Mesothelial cell of epicardium (in vitro differentiated cells): ENCODE data around the gene UGT1A9. TPM values are rescaled to one million over a fixed set of nuclear protein-coding genes. Genes with fewer than 3 reads are reported as not detected.

ENCODE experiments used
- DNase-seq, 2 experiments: peaks; one replicate each; pipeline ENCODE4 v3.0.0; 2021; ENCODE audit warnings: low spot score in 2 of 2; ENCODE audit not compliant: unreplicated experiment in 2 of 2
- H3K27ac Mint-ChIP-seq: 2 replicates; pipeline ENCODE4 v1.8.0; 2021; ENCODE audit warnings: mixed read lengths
- H3K27me3 Mint-ChIP-seq: 2 replicates; pipeline ENCODE4 v1.8.0; 2021; ENCODE audit warnings: low read depth, mixed read lengths
- H3K36me3 Mint-ChIP-seq: 2 replicates; pipeline ENCODE4 v1.8.0; 2021; ENCODE audit warnings: mixed read lengths
- H3K4me1 Mint-ChIP-seq: 2 replicates; pipeline ENCODE4 v1.8.0; 2021; ENCODE audit warnings: mixed read lengths
- H3K4me3 Mint-ChIP-seq: 2 replicates; pipeline ENCODE4 v1.8.0; 2021; ENCODE audit warnings: mild to moderate bottlenecking, moderate library complexity, mixed read lengths
- H3K9me3 Mint-ChIP-seq: 2 replicates; pipeline ENCODE4 v1.8.0; 2021; ENCODE audit warnings: mixed read lengths
- total RNA-seq: library from RNA; stranded (reverse); gene quantifications from 3 replicates; pipeline ENCODE4 v1.2.1, GENCODE V29; 2021
- TF ChIP-seq, protein P1 (sequence below): fragments of 200-600 bp; sonication (generic); IDR thresholded peaks from one replicate; pipeline ENCODE4 v1.5.0; 2021; ENCODE audit warnings: antibody characterized with exemption; ENCODE audit not compliant: unreplicated experiment

UGT1A9 gene
- total RNA-seq, 1 donor from 2014 or later, result not detected

DNA sequence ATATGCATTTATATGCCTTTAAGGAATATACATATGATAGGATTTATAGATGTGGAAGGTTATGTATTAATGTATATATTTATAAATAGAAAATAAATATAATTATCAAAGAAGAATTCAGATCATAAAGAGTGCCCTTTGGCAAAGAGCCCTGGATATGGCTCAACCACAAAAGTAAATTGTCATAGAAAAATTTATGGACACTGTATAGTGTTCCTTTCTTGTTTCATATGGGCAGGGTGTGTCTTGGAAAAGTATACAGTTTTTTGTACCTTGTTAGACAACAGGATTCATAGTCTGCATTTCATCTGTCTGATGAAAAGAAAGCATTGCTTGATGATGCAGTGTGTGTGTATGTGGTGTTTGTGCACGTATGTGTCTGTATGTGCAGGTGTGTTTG is 12.9 kb downstream of the UGT1A9 start:
- Mint-ChIP-seq H3K4me3 (no peak overlapping the region), H3K27me3 (peaks cover 33% of the 10 kb centered on the region), H3K4me1 (peaks cover 2% of the 10 kb centered on the region), H3K9me3 (peaks cover 4% of the 10 kb centered on the region), H3K36me3 (no peaks in the 10 kb centered on the region), H3K27ac (no peak overlapping the region)
- TF ChIP-seq, protein P1, sequence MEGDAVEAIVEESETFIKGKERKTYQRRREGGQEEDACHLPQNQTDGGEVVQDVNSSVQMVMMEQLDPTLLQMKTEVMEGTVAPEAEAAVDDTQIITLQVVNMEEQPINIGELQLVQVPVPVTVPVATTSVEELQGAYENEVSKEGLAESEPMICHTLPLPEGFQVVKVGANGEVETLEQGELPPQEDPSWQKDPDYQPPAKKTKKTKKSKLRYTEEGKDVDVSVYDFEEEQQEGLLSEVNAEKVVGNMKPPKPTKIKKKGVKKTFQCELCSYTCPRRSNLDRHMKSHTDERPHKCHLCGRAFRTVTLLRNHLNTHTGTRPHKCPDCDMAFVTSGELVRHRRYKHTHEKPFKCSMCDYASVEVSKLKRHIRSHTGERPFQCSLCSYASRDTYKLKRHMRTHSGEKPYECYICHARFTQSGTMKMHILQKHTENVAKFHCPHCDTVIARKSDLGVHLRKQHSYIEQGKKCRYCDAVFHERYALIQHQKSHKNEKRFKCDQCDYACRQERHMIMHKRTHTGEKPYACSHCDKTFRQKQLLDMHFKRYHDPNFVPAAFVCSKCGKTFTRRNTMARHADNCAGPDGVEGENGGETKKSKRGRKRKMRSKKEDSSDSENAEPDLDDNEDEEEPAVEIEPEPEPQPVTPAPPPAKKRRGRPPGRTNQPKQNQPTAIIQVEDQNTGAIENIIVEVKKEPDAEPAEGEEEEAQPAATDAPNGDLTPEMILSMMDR, result no peak
- DNase-seq, result no peak

DNA sequence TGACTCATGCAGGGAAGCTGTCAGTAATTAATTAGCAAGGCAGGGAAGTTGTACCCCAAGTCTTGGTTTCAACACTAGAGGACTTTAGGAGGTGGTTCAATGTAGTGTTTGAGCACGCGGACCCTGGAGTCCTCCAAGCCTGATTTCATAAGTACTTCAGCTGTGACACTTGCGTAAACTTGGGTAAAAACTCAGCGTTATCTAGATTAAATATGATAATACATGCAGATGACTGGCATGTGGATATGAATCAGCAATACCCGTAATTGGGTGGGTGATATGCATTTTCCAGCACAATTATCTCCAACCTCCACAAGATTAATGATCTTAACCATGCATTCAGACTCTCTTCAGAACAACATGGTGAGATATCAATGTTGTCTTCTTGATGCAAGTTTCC is 15.2 kb downstream of the UGT1A9 start:
- H3K36me3 Mint-ChIP-seq, result no peaks in the 10 kb centered on the region
- H3K27ac Mint-ChIP-seq, result no peak overlapping the region
- H3K9me3 Mint-ChIP-seq, result peaks cover 4% of the 10 kb centered on the region
- no peak overlapping the region for H3K4me3 Mint-ChIP-seq
- peaks cover 2% of the 10 kb centered on the region for H3K4me1 Mint-ChIP-seq
- H3K27me3 Mint-ChIP-seq, result peaks cover 24% of the 10 kb centered on the region
- no peak for DNase-seq
- TF ChIP-seq, protein P1, result no peak

DNA sequence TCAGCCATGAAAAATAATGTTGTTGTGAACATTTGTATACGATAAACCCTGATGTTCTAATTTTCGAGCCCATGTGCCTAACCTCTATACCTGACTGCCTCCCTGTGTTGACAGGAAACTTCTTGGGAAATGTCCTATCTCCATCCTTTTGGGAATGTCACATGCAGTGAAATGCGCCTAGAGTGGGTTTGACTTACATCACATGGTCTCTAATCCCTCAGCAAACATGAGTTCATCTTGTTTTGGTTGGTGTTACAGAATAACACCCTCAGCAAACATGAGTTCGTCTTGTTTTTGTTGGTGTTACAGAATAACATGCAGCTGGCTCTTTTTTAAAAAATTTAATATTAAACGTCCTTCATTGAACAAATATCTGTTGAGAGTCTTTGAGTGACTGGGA is 16.6 kb downstream of the UGT1A9 start:
- no peak overlapping the region for H3K4me3 Mint-ChIP-seq
- no peak for DNase-seq
- H3K27ac Mint-ChIP-seq, result no peak overlapping the region
- peaks cover 16% of the 10 kb centered on the region for H3K27me3 Mint-ChIP-seq
- TF ChIP-seq, protein P1, result no peak
- no peaks in the 10 kb centered on the region for H3K36me3 Mint-ChIP-seq
- peaks cover 2% of the 10 kb centered on the region for H3K4me1 Mint-ChIP-seq
- H3K9me3 Mint-ChIP-seq, result peaks cover 4% of the 10 kb centered on the region

DNA sequence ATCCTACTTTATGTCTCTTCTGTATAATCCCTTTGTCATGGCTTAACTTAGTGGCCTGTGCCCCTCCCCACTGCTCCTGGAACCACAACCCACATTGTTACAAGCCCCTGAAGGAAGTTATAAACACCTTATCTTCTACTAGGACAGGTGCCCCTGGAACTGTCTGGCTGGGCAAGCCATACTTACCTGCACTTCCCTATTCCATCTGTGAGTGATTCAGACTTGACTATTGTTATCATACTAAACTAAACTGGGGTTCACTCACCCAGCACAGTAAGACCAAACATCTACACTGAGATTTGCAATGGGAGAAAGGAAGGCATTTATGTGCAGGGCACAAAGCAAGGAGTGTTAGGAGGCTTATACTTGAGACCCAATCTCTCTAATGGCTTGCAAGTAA is 17.3 kb downstream of the UGT1A9 start:
- DNase-seq, result no peak
- peaks cover 4% of the 10 kb centered on the region for H3K9me3 Mint-ChIP-seq

GRCh38 chr2:233689501-233689900 is 17.8 kb downstream of the UGT1A9 start:
- no peak overlapping the region for H3K4me3 Mint-ChIP-seq
- DNase-seq, result no peak
- H3K9me3 Mint-ChIP-seq, result peaks cover 4% of the 10 kb centered on the region
- TF ChIP-seq, protein P1, result no peak
- no peaks in the 10 kb centered on the region for H3K36me3 Mint-ChIP-seq
- H3K27ac Mint-ChIP-seq, result no peak overlapping the region
- H3K4me1 Mint-ChIP-seq, result peaks cover 2% of the 10 kb centered on the region
- H3K27me3 Mint-ChIP-seq, result peaks cover 15% of the 10 kb centered on the region

More for the DNA sequence above, 17.3 kb downstream of the UGT1A9 start:
- H3K27me3 Mint-ChIP-seq, result peaks cover 15% of the 10 kb centered on the region
- H3K27ac Mint-ChIP-seq, result no peak overlapping the region
- H3K4me1 Mint-ChIP-seq, result peaks cover 2% of the 10 kb centered on the region
- H3K4me3 Mint-ChIP-seq, result no peak overlapping the region
- H3K36me3 Mint-ChIP-seq, result no peaks in the 10 kb centered on the region
- TF ChIP-seq, protein P1, result no peak

DNA sequence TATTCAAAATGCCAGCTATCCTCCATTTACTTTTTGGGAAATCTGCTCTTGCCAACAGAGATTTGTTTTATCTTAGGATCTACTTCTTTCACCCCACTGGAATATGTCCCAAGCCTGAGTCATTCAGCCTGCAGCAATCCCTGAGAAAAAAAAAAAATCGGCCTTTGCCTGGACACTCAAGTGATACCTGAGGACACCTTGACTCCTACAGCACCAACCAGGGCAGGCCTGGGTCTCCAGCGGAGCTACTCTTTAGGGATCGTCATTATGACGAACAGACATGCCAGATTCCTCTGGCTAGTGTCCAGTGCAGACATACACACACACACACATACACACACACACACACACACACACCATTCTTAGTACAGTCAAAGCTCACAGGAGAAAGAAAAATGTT is 18.7 kb downstream of the UGT1A9 start:
- Mint-ChIP-seq H3K4me1 (peaks cover 2% of the 10 kb centered on the region), H3K36me3 (no peaks in the 10 kb centered on the region), H3K27ac (no peak overlapping the region), H3K27me3 (peaks cover 9% of the 10 kb centered on the region), H3K9me3 (peaks cover 4% of the 10 kb centered on the region), H3K4me3 (no peak overlapping the region)
- no peak for DNase-seq
- TF ChIP-seq, protein P1, result no peak
